Lower leg skin (tissue), 4 donors: ENCODE measurements around the gene GNPDA2. TPM values are rescaled to one million over a fixed set of nuclear protein-coding genes. Genes with fewer than 3 reads are reported as not detected.

Source experiments
- DNase-seq, 2 donors: peaks; one replicate each; pipeline ENCODE4 v3.0.0-alpha.2; 2019; ENCODE audit warnings: low spot score in 2 of 2
- H3K4me3 ChIP-seq: fragments of 200-600 bp; sonication (generic); 2 replicates; pipeline ENCODE4 v1.5.1; 2017; ENCODE audit warnings: mild to moderate bottlenecking, low read depth; ENCODE audit not compliant: poor library complexity, severe bottlenecking
- POLR2A ChIP-seq, 2 donors: fragments of 450-650 bp; IDR thresholded peaks; one replicate each; pipeline ENCODE4 v1.6.1; 2016 to 2017; ENCODE audit warnings: antibody characterized with exemption in 2 of 2, mild to moderate bottlenecking in 1 of 2, moderate library complexity in 1 of 2
- WGBS, 2 donors: methylation state at CpG; one replicate each; pipeline ENCODE4 v1.1.5; 2018; 5-methylcytosine and 5-hydroxymethylcytosine counted together
- intact Hi-C: fragments of 100-400 bp; cut with DNase I; formaldehyde crosslinking; loops from one replicate; pipeline ENCODE4 v1.15.0; 2023; ENCODE audit warnings: low total_unique reads
- total RNA-seq, 4 donors: library from RNA; depleted of rRNA; stranded (reverse); fragments of >200 nt; gene quantifications; one replicate each; pipeline ENCODE4 v1.1.0, GENCODE V29; 2016
- TF ChIP-seq, protein P1 (sequence below), 3 donors: fragments of 450-650 bp; IDR thresholded peaks; one replicate each; pipeline ENCODE4 v1.5.1; 2016; ENCODE audit warnings: antibody characterized with exemption in 3 of 3, mild to moderate bottlenecking in 3 of 3, moderate library complexity in 2 of 3

GNPDA2 gene
- total RNA-seq, 4 donors from 2014 or later, result 9.4 to 15.6 (median 12.6) TPM

- intact Hi-C loops, result no loop called here
- 89 to 90% methylated on average over 1 of the region's 1 CpG for WGBS, 2 donors
Measured at GRCh38 chr4:44713125-44713524, 13.2 kb downstream of the GNPDA2 start.

GRCh38 chr4:44704673-44705072, 21.7 kb downstream of the GNPDA2 start:
- DNase-seq, result no peak
- WGBS, 2 donors, result 86 to 89% methylated on average over 4 of the region's 4 CpGs

More at GRCh38 chr4:44713125-44713524, 13.2 kb downstream of the GNPDA2 start:
- DNase-seq, result no peak
- TF ChIP-seq POLR2A (IDR thresholded peaks at IDR 0.05), result no peak
- TF ChIP-seq, protein P1, sequence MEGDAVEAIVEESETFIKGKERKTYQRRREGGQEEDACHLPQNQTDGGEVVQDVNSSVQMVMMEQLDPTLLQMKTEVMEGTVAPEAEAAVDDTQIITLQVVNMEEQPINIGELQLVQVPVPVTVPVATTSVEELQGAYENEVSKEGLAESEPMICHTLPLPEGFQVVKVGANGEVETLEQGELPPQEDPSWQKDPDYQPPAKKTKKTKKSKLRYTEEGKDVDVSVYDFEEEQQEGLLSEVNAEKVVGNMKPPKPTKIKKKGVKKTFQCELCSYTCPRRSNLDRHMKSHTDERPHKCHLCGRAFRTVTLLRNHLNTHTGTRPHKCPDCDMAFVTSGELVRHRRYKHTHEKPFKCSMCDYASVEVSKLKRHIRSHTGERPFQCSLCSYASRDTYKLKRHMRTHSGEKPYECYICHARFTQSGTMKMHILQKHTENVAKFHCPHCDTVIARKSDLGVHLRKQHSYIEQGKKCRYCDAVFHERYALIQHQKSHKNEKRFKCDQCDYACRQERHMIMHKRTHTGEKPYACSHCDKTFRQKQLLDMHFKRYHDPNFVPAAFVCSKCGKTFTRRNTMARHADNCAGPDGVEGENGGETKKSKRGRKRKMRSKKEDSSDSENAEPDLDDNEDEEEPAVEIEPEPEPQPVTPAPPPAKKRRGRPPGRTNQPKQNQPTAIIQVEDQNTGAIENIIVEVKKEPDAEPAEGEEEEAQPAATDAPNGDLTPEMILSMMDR (IDR thresholded peaks at IDR 0.05), result no peak
- H3K4me3 ChIP-seq, result no peak overlapping the region

DNA sequence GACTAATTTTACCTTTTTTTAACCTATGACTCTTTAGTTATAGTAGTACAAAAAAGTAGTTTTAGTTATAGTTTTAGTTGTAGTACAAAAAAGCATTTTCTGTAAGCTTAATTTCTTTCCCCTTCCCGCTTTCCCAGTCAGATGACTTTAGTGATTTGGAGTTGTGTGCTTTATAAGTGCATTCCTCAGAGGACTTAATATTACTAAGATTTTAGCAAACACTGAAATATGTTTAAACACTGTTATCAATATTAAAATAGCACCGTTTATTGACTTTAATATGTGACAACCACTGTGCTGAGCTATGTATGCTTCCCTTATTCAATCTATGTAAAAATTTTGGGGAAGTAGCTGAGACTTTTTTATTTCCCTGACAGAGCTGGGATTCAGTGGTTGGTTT, 25.3 kb downstream of the GNPDA2 start:
- 86 to 92% methylated on average over 2 of the region's 2 CpGs for WGBS, 2 donors
- intact Hi-C loops, result no loop called here
- no peak overlapping the region for H3K4me3 ChIP-seq
- TF ChIP-seq, protein P1 (IDR thresholded peaks at IDR 0.05), result no peak
- no peak for TF ChIP-seq POLR2A (IDR thresholded peaks at IDR 0.05)
- DNase-seq, result no peak

More at GRCh38 chr4:44704673-44705072, 21.7 kb downstream of the GNPDA2 start:
- TF ChIP-seq, protein P1 (IDR thresholded peaks at IDR 0.05), result no peak
- no peak for TF ChIP-seq POLR2A (IDR thresholded peaks at IDR 0.05)
- no peak overlapping the region for H3K4me3 ChIP-seq
- intact Hi-C loops, result no loop called here

DNA sequence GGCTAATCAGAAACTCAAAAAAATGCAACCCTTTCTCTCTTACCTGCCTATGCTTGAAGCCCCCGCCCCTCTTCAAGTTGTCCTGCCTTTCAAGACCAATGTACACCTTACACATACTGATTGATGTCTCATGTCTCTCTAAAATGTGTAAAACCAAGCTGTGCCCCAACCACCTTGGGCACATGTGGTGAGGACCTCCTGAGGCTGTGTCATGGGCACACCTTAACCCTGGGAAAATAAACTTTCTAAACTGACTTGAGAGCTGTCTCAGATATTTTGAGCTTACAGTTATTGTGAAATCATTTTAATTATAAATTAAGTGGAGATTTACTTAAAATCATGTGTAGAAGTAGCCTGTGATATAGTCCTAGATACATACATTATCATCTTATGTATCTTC, 25.9 kb downstream of the GNPDA2 start:
- intact Hi-C loops, result no loop called here
- WGBS, 2 donors, result 93 to 100% methylated on average over 1 of the region's 1 CpG
- TF ChIP-seq POLR2A (IDR thresholded peaks at IDR 0.05), result no peak
- TF ChIP-seq, protein P1 (IDR thresholded peaks at IDR 0.05), result no peak
- no peak overlapping the region for H3K4me3 ChIP-seq
- no peak for DNase-seq

DNA sequence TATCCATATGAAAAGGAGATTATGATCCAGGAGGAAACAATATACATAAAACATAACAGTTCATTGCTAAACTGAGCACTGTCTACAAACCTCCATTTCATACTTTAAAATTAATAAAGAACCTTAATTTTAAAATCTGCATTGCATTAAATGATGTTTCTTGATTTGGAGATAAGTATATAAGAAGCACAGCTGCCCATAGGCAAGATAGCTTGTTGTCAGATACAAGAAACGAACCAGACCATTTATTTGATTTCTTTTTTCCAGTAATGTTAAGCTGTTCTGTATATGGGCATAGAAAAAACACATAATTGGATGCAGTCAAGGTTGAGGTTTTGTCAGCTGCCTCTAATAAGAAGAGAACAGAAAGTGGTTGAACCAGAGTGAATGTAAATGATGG, 41.7 kb downstream of the GNPDA2 start:
- 66 to 75% methylated on average over 1 of the region's 1 CpG for WGBS, 2 donors
- intact Hi-C loops, result no loop called here
- no peak for TF ChIP-seq POLR2A (IDR thresholded peaks at IDR 0.05)
- TF ChIP-seq, protein P1 (IDR thresholded peaks at IDR 0.05), result no peak
- H3K4me3 ChIP-seq, result no peak overlapping the region
- no peak for DNase-seq

DNA sequence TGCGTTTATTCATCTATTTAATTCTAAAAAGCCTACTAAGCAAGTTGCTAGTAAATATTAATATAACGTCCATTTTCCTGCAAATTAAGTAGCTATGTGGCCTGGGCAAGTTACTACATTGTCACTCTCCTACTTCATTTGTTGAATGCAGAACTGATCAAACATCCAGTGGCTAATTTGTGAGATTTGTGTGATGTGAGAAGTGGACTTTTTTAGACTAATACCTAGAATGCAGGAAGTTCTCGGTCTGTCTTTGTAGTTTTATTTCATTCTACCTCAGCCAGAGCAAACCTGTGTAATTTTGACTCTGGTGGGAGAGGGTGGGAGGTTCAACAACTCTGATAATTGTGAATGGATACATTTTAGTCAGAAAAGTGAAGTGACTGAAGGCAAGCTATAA, 47.3 kb downstream of the GNPDA2 start:
- H3K4me3 ChIP-seq, result peak overlapping the region; percentile 97
- intact Hi-C loops, result no loop called here

More for the DNA sequence above, 47.3 kb downstream of the GNPDA2 start:
- TF ChIP-seq, protein P1 (IDR thresholded peaks at IDR 0.05), result no peak
- no peak for TF ChIP-seq POLR2A (IDR thresholded peaks at IDR 0.05)
- DNase-seq, result no peak
- 2 to 3% methylated on average over 3 of the region's 3 CpGs for whole genome bisulfite sequencing, 2 donors
